ENCODE results near the gene GIMAP1. TPM values are rescaled to one million over a fixed set of nuclear protein-coding genes. Genes with fewer than 3 reads are reported as not detected.

The GIMAP1 gene
- total RNA-seq, 2 experiments from 2014 or later: 19.0 to 20.2 TPM

- Mint-ChIP-seq H3K36me3 (ENCODE audit: low read depth) (peaks cover 40% of the 10 kb centered on the region), H3K27me3 (ENCODE audit: low read depth) (no peaks in the 10 kb centered on the region), H3K4me3 (peak overlapping the region; percentile 90), H3K9me3 (ENCODE audit: insufficient read depth) (no peaks in the 10 kb centered on the region), H3K27ac (peak overlapping the region; percentile 74), H3K4me1 (ENCODE audit: low read depth) (peaks cover 75% of the 10 kb centered on the region)
- ChIA-PET CTCF (interaction anchor here (1.4 to 2.2 kb wide), 4 partner anchors 11 to 287 kb away, joined by 4 to 10 read pairs (median 6); partner anchors contain the start of gene GIMAP1), POLR2A (interaction anchor here (1.0 to 4.7 kb wide), 4 partner anchors 19 to 285 kb away, joined by 3 to 43 read pairs (median 20); partner anchors contain the start of genes GIMAP1, GIMAP4 and GIMAP8)
- ATAC-seq (no peak), DNase-seq (no peak)
Measured at GRCh38 chr7:150735596-150736358, 19.4 kb downstream of the GIMAP1 start.

- ChIA-PET CTCF (interaction anchor here (1.0 to 3.0 kb wide), 5 partner anchors 10 to 288 kb away, joined by 3 to 23 read pairs (median 4); partner anchors contain the start of gene GIMAP4), POLR2A (interaction anchor here (0.6 to 4.7 kb wide), 14 partner anchors 9 to 286 kb away, joined by 3 to 43 read pairs (median 14); partner anchors contain the start of genes GIMAP1, GIMAP2, GIMAP4 and GIMAP6)
- no peaks in the 10 kb centered on the region for H3K9me3 Mint-ChIP-seq (ENCODE audit: insufficient read depth)
- H3K4me1 Mint-ChIP-seq (ENCODE audit: low read depth): peaks cover 79% of the 10 kb centered on the region
- peaks cover 48% of the 10 kb centered on the region for H3K36me3 Mint-ChIP-seq (ENCODE audit: low read depth)
- ATAC-seq (peak; percentile 23), DNase-seq (no peak)
- H3K27me3 Mint-ChIP-seq (ENCODE audit: low read depth): no peaks in the 10 kb centered on the region
- H3K4me3 Mint-ChIP-seq: peak overlapping the region; percentile 90
- H3K27ac Mint-ChIP-seq: peak overlapping the region; percentile 89
Measured at GRCh38 chr7:150736864-150737263, 20.5 kb downstream of the GIMAP1 start.

DNA sequence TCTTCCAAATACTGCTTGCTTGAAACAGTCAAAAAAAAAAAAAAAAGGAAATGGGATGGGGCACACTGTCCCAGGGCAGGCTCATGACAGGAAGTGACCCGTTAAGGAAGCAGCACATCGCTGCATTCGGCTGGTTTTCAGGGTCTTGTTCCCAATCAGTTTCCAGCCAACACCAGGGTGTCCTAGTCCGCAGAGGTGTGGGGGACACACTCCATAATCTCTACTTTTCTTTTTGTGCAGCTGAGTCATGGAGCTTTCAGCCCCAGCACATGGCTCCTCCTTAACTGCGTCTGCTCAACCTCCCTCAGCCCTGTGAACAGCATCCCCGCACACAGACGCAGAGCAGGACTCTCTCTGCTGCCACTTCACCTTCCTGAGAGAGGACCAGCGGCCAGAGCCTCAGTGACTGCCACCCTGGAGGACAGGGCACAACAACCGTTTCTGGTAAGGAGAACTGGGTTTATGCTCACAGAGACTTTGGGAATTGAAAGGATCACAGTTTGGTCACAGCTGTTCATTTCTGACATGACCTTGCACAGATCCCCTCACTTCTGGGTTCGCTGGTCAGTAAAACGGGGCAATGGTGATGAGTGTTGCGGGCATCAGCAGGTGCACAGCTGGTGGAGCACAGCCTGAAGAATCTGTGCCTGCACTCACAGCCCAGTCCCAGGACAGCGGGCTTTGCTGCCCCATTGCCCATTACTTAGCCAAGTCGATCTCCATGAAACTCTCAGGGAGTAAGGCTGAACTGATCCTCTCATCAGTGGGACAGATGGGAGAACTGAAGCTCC, 21.0 kb downstream of the GIMAP1 start, which contains the start of gene GIMAP5:
GIMAP5 (plus strand) TSS at position 154 of the 791 bp plus-strand sequence. CDS start 3,467 bp downstream, outside the sequence.
- Mint-ChIP-seq H3K36me3 (ENCODE audit: low read depth) (peaks cover 54% of the 10 kb centered on the region), H3K4me1 (ENCODE audit: low read depth) (peaks cover 79% of the 10 kb centered on the region), H3K9me3 (ENCODE audit: insufficient read depth) (no peaks in the 10 kb centered on the region), H3K27ac (peak within 1 kb of the TSS; percentile 89), H3K27me3 (ENCODE audit: low read depth) (no peaks in the 10 kb centered on the region), H3K4me3 (peak within 1 kb of the TSS; percentile 90)
- DNase-seq (peak; percentile 68), ATAC-seq (peak; percentile 78)
- POLR2A ChIA-PET: interaction anchor here (0.6 to 4.7 kb wide), 20 partner anchors 8 to 287 kb away, joined by 3 to 43 read pairs (median 12); partner anchors contain the start of genes GIMAP1, GIMAP2, GIMAP4 and GIMAP6
- CTCF ChIA-PET: interaction anchor here (1.0 to 3.0 kb wide), 9 partner anchors 10 to 288 kb away, joined by 3 to 23 read pairs (median 5); partner anchors contain the start of gene GIMAP4

- ChIA-PET POLR2A (interaction anchor here (0.8 to 4.7 kb wide), 17 partner anchors 8 to 287 kb away, joined by 3 to 43 read pairs (median 13); partner anchors contain the start of genes GIMAP1, GIMAP2, GIMAP4 and GIMAP6), CTCF (interaction anchor here (1.2 to 3.0 kb wide), 9 partner anchors 8 to 289 kb away, joined by 4 to 23 read pairs (median 6); partner anchors contain the start of genes GIMAP1 and GIMAP4)
- no peak for ATAC-seq
- Mint-ChIP-seq H3K4me3 (peak overlapping the region; percentile 90), H3K27ac (peak overlapping the region; percentile 89), H3K36me3 (ENCODE audit: low read depth) (peaks cover 60% of the 10 kb centered on the region), H3K4me1 (ENCODE audit: low read depth) (peaks cover 79% of the 10 kb centered on the region), H3K9me3 (ENCODE audit: insufficient read depth) (no peaks in the 10 kb centered on the region), H3K27me3 (ENCODE audit: low read depth) (no peaks in the 10 kb centered on the region)
- peak; percentile 49 for DNase-seq
Measured at GRCh38 chr7:150738092-150738491, 21.7 kb downstream of the GIMAP1 start.

DNA sequence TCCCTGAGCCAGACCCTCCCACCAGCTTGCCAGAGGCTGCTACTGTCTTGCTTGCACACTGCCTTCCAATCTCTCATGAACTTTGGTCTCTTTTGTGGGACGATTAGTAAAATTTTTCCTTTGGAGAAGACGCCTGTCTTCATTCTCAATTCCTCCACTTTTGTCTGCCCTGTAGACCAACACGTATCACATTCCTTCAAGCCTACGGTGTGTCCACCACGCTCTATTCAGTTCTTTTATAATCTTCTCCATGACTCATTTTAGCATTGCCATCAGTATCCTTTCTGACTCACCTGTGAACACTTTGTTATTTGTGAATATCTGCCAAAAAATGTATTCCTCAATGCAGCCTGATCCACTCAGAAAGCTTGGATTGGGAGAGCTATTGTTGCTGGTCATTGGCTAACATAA, 22.2 kb downstream of the GIMAP1 start:
- DNase-seq (peak; percentile 29), ATAC-seq (no peak)
- peak overlapping the region; percentile 90 for H3K4me3 Mint-ChIP-seq
- peak overlapping the region; percentile 89 for H3K27ac Mint-ChIP-seq
- ChIA-PET POLR2A (interaction anchor here (0.8 to 4.7 kb wide), 17 partner anchors 8 to 288 kb away, joined by 3 to 43 read pairs (median 13); partner anchors contain the start of genes GIMAP1, GIMAP2, GIMAP4 and GIMAP6), CTCF (interaction anchor here (0.8 to 3.0 kb wide), 12 partner anchors 8 to 289 kb away, joined by 3 to 23 read pairs (median 4); partner anchors contain the start of genes GIMAP1, GIMAP2, GIMAP4 and GIMAP6)
- peaks cover 79% of the 10 kb centered on the region for H3K4me1 Mint-ChIP-seq (ENCODE audit: low read depth)
- peaks cover 65% of the 10 kb centered on the region for H3K36me3 Mint-ChIP-seq (ENCODE audit: low read depth)
- H3K27me3 Mint-ChIP-seq (ENCODE audit: low read depth): no peaks in the 10 kb centered on the region
- H3K9me3 Mint-ChIP-seq (ENCODE audit: insufficient read depth): no peaks in the 10 kb centered on the region

DNA sequence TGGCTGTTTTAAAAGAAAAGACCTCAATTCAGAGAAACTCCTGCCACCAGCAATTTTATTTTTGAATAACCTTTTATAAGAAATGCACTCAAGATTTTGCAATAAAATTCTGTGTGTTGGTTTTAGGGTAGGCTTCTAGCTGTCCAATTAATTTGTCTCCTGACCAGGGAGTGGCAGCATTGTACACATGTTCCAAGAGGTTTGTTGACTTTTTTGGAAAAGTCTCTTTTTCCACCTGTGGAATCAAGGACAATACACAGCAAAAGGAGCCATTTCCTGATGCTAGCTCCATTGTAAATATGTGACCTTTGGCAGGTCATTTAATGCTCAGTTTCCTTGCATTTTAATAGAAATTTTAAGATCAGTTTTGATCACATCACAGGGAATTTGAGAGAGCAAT, 22.6 kb downstream of the GIMAP1 start:
- Mint-ChIP-seq H3K27ac (peak overlapping the region; percentile 89), H3K4me1 (ENCODE audit: low read depth) (peaks cover 79% of the 10 kb centered on the region), H3K36me3 (ENCODE audit: low read depth) (peaks cover 69% of the 10 kb centered on the region), H3K9me3 (ENCODE audit: insufficient read depth) (no peaks in the 10 kb centered on the region), H3K27me3 (ENCODE audit: low read depth) (no peaks in the 10 kb centered on the region), H3K4me3 (peak overlapping the region; percentile 90)
- peak; percentile 20 for DNase-seq
- CTCF ChIA-PET: interaction anchor here (0.8 to 3.0 kb wide), 12 partner anchors 9 to 290 kb away, joined by 3 to 23 read pairs (median 4); partner anchors contain the start of genes GIMAP1, GIMAP2, GIMAP4 and GIMAP6
- POLR2A ChIA-PET: interaction anchor here (0.8 to 4.7 kb wide), 17 partner anchors 7 to 288 kb away, joined by 3 to 43 read pairs (median 13); partner anchors contain the start of genes GIMAP1, GIMAP2, GIMAP4 and GIMAP6
- no peak for ATAC-seq

- ChIA-PET POLR2A (interaction anchor here (0.6 to 3.0 kb wide), 2 partner anchors 24 to 228 kb away, joined by 3 to 13 read pairs; partner anchors contain the start of gene GIMAP1), CTCF (interaction anchor here (2.6 to 6.1 kb wide), 2 partner anchors 15 to 289 kb away, joined by 9 to 47 read pairs; partner anchors contain the start of gene GIMAP8)
- H3K9me3 Mint-ChIP-seq (ENCODE audit: insufficient read depth): no peaks in the 10 kb centered on the region
- H3K27ac Mint-ChIP-seq: peak overlapping the region; percentile 90
- peak overlapping the region; percentile 90 for H3K4me3 Mint-ChIP-seq
- H3K27me3 Mint-ChIP-seq (ENCODE audit: low read depth): no peaks in the 10 kb centered on the region
- ATAC-seq (no peak), DNase-seq (no peak)
- peaks cover 79% of the 10 kb centered on the region for H3K4me1 Mint-ChIP-seq (ENCODE audit: low read depth)
- peaks cover 77% of the 10 kb centered on the region for H3K36me3 Mint-ChIP-seq (ENCODE audit: low read depth)
Measured at GRCh38 chr7:150740053-150740452, 23.6 kb downstream of the GIMAP1 start.

GRCh38 chr7:150742286-150742968, 26.0 kb downstream of the GIMAP1 start:
- H3K9me3 Mint-ChIP-seq (ENCODE audit: insufficient read depth): no peaks in the 10 kb centered on the region
- H3K4me3 Mint-ChIP-seq: peak overlapping the region; percentile 90
- DNase-seq (no peak), ATAC-seq (no peak)
- H3K36me3 Mint-ChIP-seq (ENCODE audit: low read depth): peaks cover 96% of the 10 kb centered on the region
- peaks cover 76% of the 10 kb centered on the region for H3K4me1 Mint-ChIP-seq (ENCODE audit: low read depth)
- CTCF ChIA-PET: interaction anchor here (0.7 to 6.1 kb wide), 7 partner anchors 9 to 294 kb away, joined by 3 to 47 read pairs (median 4); partner anchors contain the start of genes GIMAP7 and GIMAP8
- H3K27me3 Mint-ChIP-seq (ENCODE audit: low read depth): no peaks in the 10 kb centered on the region
- POLR2A ChIA-PET: interaction anchor here (0.7 to 3.0 kb wide), 13 partner anchors 8 to 290 kb away, joined by 3 to 16 read pairs (median 5); partner anchors contain the start of genes GIMAP1, GIMAP2, GIMAP4 and GIMAP7
- H3K27ac Mint-ChIP-seq: peak overlapping the region; percentile 90

- Mint-ChIP-seq H3K4me1 (ENCODE audit: low read depth) (peaks cover 93% of the 10 kb centered on the region), H3K27ac (peak overlapping the region; percentile 90), H3K36me3 (ENCODE audit: low read depth) (peaks cover 81% of the 10 kb centered on the region), H3K27me3 (ENCODE audit: low read depth) (no peaks in the 10 kb centered on the region), H3K9me3 (ENCODE audit: insufficient read depth) (no peaks in the 10 kb centered on the region), H3K4me3 (peak overlapping the region; percentile 90)
- ATAC-seq: no peak
- DNase-seq: no peak
- CTCF ChIA-PET: interaction anchor here (1.0 to 6.1 kb wide), 4 partner anchors 11 to 295 kb away, joined by 3 to 47 read pairs (median 8); partner anchors contain the start of gene GIMAP1
- POLR2A ChIA-PET: interaction anchor here (0.6 to 2.7 kb wide), 10 partner anchors 11 to 293 kb away, joined by 3 to 16 read pairs (median 4); partner anchors contain the start of genes GIMAP6 and GIMAP8
Measured at GRCh38 chr7:150744041-150744656, 27.7 kb downstream of the GIMAP1 start.
